GM18517 (cell line): ENCODE results near the gene GALC.

ENCODE experiments used
- ATAC-seq: cut with Tn5 transposase; IDR thresholded peaks from one replicate; pipeline ENCODE4 v1.9.1; 2021; ENCODE audit warnings: mild to moderate bottlenecking, moderate library complexity; ENCODE audit not compliant: unreplicated experiment

GALC gene

GRCh38 chr14:87888136-87888999 is 104.6 kb downstream of the GALC start:
- no peak for ATAC-seq

- ATAC-seq: no peak
Measured at GRCh38 chr14:87883750-87884149, 109.2 kb downstream of the GALC start.
